Activated CD4-positive, CD25-positive, alpha-beta regulatory T cell treated with anti-CD3 and anti-CD28 coated beads, Interleukin-2, amount 50 U/mL, for 72 hours (primary cell): Measurements from ENCODE around the gene PTPRK.

ENCODE experiments used
- DNase-seq: peaks from one replicate; pipeline ENCODE4 v3.0.0; 2021

The PTPRK gene

GRCh38 chr6:128380891-128381290 is 139.5 kb downstream of the PTPRK start:
- no peak for DNase-seq

GRCh38 chr6:128379577-128379976 is 140.8 kb downstream of the PTPRK start:
- DNase-seq, result no peak

- DNase-seq, result no peak
Measured at GRCh38 chr6:128376952-128377503, 143.4 kb downstream of the PTPRK start.

GRCh38 chr6:128371136-128371535 is 149.3 kb downstream of the PTPRK start:
- no peak for DNase-seq

GRCh38 chr6:128370072-128370471 is 150.3 kb downstream of the PTPRK start:
- DNase-seq, result no peak

GRCh38 chr6:128368213-128368944 is 152.0 kb downstream of the PTPRK start:
- no peak for DNase-seq

- no peak for DNase-seq
Measured at GRCh38 chr6:128367437-128367836, 153.0 kb downstream of the PTPRK start.

- DNase-seq, result no peak
Measured at GRCh38 chr6:128365520-128366160, 154.8 kb downstream of the PTPRK start.

- no peak for DNase-seq
Measured at GRCh38 chr6:128364766-128365519, 155.5 kb downstream of the PTPRK start.

- DNase-seq, result no peak
Measured at GRCh38 chr6:128363020-128363813, 157.2 kb downstream of the PTPRK start.

GRCh38 chr6:128361378-128361777 is 159.0 kb downstream of the PTPRK start:
- DNase-seq, result no peak

GRCh38 chr6:128358244-128358776 is 162.1 kb downstream of the PTPRK start:
- no peak for DNase-seq

GRCh38 chr6:128357392-128358130 is 162.8 kb downstream of the PTPRK start:
- DNase-seq, result no peak

GRCh38 chr6:128352366-128352765 is 168.0 kb downstream of the PTPRK start:
- no peak for DNase-seq

GRCh38 chr6:128351255-128351514 is 169.2 kb downstream of the PTPRK start:
- DNase-seq, result no peak

GRCh38 chr6:128350416-128351254 is 169.8 kb downstream of the PTPRK start:
- no peak for DNase-seq

GRCh38 chr6:128347123-128347522 is 173.3 kb downstream of the PTPRK start:
- DNase-seq, result no peak

GRCh38 chr6:128346569-128346968 is 173.8 kb downstream of the PTPRK start:
- no peak for DNase-seq

GRCh38 chr6:128345278-128345677 is 175.1 kb downstream of the PTPRK start:
- DNase-seq, result no peak

- DNase-seq, result no peak
Measured at GRCh38 chr6:128343706-128344105, 176.7 kb downstream of the PTPRK start.
